Thoracic aorta (tissue), 2 donors: ENCODE data around the gene CELF2. TPM values are rescaled to one million over a fixed set of nuclear protein-coding genes. Genes with fewer than 3 reads are reported as not detected.
A peak's percentile ranks its signal among the peaks of the same experiment; 100 is the strongest.

ENCODE experiments used
- ATAC-seq: fragments of 150-250 bp; one replicate; pipeline ENCODE4 v1.8.0; 2017; ENCODE audit warnings: low read depth; ENCODE audit not compliant: insufficient number of reproducible peaks, low FRiP score
- DNase-seq: peaks from one replicate; pipeline ENCODE4 v3.0.0-alpha.2; 2020; ENCODE audit warnings: low spot score
- H3K27ac ChIP-seq, 2 donors: fragments of 200-600 bp; sonication (generic); 1 replicate in 1 of 2; 2 replicates in 1 of 2; pipeline ENCODE4 v1.5.1; 2016; ENCODE audit warnings: mild to moderate bottlenecking in 2 of 2, moderate library complexity in 2 of 2
- H3K27me3 ChIP-seq: fragments of 200-600 bp; sonication (generic); replicated peaks from 2 replicates; pipeline ENCODE4 v1.6.0; 2016; ENCODE audit warnings: mild to moderate bottlenecking; ENCODE audit not compliant: insufficient read depth
- H3K36me3 ChIP-seq: fragments of 200-600 bp; sonication (generic); one replicate; pipeline ENCODE4 v1.5.1; 2016
- H3K4me1 ChIP-seq, 2 donors: fragments of 200-600 bp; sonication (generic); 1 replicate in 1 of 2; 2 replicates in 1 of 2; pipeline versions ENCODE4 v1.5.1 to v1.6.0; 2016; ENCODE audit warnings: low read depth in 2 of 2, mild to moderate bottlenecking in 1 of 2; ENCODE audit not compliant: control insufficient read depth in 1 of 2
- H3K4me3 ChIP-seq: fragments of 200-600 bp; sonication (generic); 2 replicates; pipeline ENCODE4 v1.5.1; 2016; ENCODE audit warnings: mild to moderate bottlenecking
- H3K9me3 ChIP-seq: fragments of 200-600 bp; sonication (generic); 2 replicates; pipeline ENCODE4 v1.5.1; 2016
- total RNA-seq, 2 donors: library from RNA; depleted of rRNA; stranded (reverse); fragments of >200 nt; gene quantifications; one replicate each; pipeline versions ENCODE4 v1.1.0 to v1.2.3, GENCODE V29; 2016
- TF ChIP-seq, protein P1 (sequence below): fragments of 200-600 bp; sonication (generic); IDR thresholded peaks from one replicate; pipeline ENCODE4 v1.5.1; 2019; ENCODE audit warnings: antibody characterized with exemption

Gene CELF2
- total RNA-seq, 2 donors from 2014 or later: 69.0 to 73.5 TPM

DNA sequence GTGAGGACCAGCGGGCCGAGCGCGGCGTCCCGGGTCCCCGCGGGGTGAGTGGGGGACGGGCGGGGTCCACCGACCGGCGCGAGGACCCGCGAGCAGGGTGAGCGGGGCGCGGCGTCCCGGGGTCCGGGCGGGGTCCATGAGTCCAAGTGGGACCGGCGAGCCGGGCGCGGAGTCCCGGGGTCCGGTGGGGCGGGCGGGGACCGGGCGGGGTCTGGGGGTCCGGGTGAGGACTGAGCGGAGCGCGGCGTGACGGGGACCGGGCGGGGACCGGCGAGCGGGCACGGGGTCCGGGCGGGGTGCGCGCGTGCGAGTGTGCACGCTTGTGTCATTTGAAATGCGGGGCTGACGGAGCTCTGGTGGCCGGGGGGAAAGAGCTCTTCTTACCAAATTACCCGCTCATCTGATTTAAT lies 765 bp downstream of the CELF2 start:
- TF ChIP-seq, protein P1, sequence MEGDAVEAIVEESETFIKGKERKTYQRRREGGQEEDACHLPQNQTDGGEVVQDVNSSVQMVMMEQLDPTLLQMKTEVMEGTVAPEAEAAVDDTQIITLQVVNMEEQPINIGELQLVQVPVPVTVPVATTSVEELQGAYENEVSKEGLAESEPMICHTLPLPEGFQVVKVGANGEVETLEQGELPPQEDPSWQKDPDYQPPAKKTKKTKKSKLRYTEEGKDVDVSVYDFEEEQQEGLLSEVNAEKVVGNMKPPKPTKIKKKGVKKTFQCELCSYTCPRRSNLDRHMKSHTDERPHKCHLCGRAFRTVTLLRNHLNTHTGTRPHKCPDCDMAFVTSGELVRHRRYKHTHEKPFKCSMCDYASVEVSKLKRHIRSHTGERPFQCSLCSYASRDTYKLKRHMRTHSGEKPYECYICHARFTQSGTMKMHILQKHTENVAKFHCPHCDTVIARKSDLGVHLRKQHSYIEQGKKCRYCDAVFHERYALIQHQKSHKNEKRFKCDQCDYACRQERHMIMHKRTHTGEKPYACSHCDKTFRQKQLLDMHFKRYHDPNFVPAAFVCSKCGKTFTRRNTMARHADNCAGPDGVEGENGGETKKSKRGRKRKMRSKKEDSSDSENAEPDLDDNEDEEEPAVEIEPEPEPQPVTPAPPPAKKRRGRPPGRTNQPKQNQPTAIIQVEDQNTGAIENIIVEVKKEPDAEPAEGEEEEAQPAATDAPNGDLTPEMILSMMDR: no peak
- Histone ChIP-seq H3K9me3 (no peaks in the 10 kb centered on the region), H3K4me3 (peak overlapping the region; percentile 87), H3K4me1 (peaks cover 0 to 13% of the 10 kb centered on the region in 2 donors), H3K36me3 (no peaks in the 10 kb centered on the region), H3K27me3 (no peaks in the 10 kb centered on the region), H3K27ac (peak overlapping the region; percentile 74 to 78)
- no peak for DNase-seq
- no peak for ATAC-seq

DNA sequence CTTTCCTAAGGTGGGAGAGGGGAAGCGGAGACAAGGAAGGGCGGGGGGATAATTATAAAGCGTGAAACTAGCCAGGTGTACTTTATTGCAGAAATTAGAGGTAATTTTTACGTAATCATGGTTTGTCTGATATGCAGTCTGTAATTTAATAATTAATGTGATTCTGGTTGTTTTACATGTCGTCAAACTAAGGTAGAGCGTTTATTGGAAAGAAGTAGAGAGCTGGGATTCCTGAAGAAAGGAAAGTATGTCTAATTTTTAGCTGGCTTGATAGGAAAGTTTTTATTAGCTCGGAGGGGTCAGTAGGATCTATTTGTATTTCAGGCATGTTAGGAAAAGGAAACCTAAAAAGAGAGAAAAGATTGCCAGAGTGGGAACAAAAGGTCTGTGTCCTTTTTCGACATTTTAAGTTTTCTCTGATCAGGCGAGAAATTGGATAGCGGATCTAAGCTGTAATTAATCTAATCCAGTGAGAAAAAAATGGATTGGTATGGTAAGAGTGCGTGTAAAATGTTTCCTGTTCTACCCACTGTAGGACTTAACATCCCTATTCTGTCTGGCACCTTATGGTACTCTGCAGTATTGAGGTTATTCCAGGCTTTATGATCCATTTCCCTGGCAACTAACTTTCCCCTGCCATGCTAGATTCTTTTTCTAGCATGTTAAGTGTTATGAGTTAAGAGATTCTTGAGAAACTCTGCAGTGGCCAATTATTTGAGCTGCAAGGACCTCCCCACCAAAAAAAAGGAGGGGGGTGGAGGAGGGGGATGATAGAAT lies 1.4 kb downstream of the CELF2 start:
- H3K27ac ChIP-seq: no peak overlapping the region
- no peak for DNase-seq
- H3K9me3 ChIP-seq: no peaks in the 10 kb centered on the region
- no peaks in the 10 kb centered on the region for H3K27me3 ChIP-seq
- H3K4me1 ChIP-seq: peaks cover 0 to 13% of the 10 kb centered on the region in 2 donors
- peak overlapping the region; percentile 87 for H3K4me3 ChIP-seq
- TF ChIP-seq, protein P1: no peak
- ATAC-seq: no peak
- H3K36me3 ChIP-seq: no peaks in the 10 kb centered on the region

DNA sequence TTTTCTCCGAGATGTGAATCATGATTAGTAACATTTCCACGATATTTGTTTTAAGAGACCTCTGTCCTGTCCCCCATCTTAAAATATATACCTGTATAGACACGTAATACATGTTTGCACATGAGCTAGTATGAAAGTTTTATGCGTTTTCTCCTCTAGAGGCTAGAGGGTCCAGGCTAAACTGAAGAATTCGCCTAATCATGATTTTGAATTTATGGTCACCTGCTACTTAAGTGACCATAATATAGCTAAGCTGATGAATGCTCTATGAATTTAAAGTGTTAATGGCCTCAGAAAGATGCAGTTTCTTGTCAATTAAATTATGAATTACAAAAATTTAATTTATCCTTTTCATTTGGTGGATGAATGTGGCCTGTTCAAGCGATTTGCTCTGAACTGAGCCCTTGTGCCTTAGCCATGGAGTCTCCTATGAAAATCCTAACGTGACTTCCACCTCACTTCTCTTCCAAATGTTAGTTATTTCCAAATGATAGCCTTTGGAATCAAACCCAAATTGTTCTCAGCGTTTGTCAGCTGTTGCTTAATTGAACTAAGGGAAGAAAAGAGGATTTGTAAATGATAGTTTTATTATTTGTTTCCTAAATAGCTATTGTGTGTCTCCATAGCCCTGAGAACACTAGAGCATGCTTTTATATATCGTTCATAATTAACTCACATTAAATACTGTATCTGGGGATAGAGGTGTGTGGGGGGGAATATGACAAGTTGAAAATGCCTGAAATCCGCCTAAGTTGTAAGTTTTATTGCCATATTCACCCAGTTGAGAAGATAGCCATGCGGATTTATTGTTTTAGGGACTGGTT lies 2.3 kb downstream of the CELF2 start:
- H3K36me3 ChIP-seq: no peaks in the 10 kb centered on the region
- TF ChIP-seq, protein P1: no peak
- H3K27me3 ChIP-seq: no peaks in the 10 kb centered on the region
- DNase-seq (no peak), ATAC-seq (no peak)
- H3K27ac ChIP-seq: no peak overlapping the region
- peaks cover 0 to 17% of the 10 kb centered on the region in 2 donors for H3K4me1 ChIP-seq
- H3K9me3 ChIP-seq: no peaks in the 10 kb centered on the region
- H3K4me3 ChIP-seq: no peak overlapping the region

DNA sequence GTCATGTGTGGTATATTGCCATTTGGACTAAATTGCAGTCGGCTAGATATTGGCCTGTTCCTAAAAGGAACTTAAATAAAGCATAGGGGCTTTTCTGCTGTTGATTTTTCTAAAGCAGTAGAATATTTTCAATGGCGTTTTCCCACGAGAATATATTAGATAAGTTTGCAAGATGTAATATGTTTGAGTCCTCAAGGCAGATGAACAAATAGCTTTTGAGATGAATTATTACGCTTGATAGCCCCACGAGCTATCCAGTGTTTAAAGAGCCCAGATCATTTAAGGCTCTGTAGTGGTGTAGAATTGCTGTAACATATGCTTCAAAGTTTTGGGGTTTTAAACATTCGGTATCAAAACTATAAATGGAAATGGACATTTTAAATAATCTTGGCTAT lies 2.9 kb downstream of the CELF2 start:
- Histone ChIP-seq H3K4me3 (no peak overlapping the region), H3K9me3 (no peaks in the 10 kb centered on the region), H3K4me1 (peaks cover 0 to 17% of the 10 kb centered on the region in 2 donors), H3K36me3 (no peaks in the 10 kb centered on the region), H3K27me3 (no peaks in the 10 kb centered on the region), H3K27ac (no peak overlapping the region)
- no peak for DNase-seq
- TF ChIP-seq, protein P1: no peak
- no peak for ATAC-seq

DNA sequence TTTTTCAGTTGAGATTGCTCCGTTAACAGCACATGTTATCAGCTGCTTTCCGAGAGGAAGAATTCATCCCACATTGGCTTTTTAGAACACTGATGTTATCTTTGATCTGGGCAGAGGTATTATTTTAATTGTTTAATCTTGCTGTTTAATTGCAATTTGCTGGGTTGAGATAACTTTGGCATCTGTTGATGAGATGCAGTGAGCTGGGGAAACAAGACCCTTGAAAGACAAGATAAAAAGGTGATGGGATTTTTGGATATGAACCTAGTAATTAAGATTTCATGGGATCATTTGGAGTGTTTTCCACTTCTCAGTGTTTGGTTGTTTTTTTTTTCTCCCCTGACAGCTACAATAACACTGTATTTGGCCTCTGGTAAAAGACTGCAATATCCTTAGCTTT lies 4.5 kb downstream of the CELF2 start:
- H3K4me1 ChIP-seq: peaks cover 0 to 13% of the 10 kb centered on the region in 2 donors
- TF ChIP-seq, protein P1: no peak
- no peaks in the 10 kb centered on the region for H3K9me3 ChIP-seq
- no peak for DNase-seq
- H3K36me3 ChIP-seq: no peaks in the 10 kb centered on the region
- ATAC-seq: no peak
- no peak overlapping the region for H3K27ac ChIP-seq
- H3K27me3 ChIP-seq: no peaks in the 10 kb centered on the region
- H3K4me3 ChIP-seq: no peak overlapping the region
